GM13976 (cell line): ENCODE data around the gene WNT7B.

Experiments
- DNase-seq: peaks from one replicate; pipeline ENCODE4 v3.0.0; 2012; ENCODE audit warnings: low spot score
- in situ Hi-C: fragments of 300-500 bp; cut with MboI; formaldehyde crosslinking; loops from one replicate; pipeline ENCODE4 v1.12.0; 2022; ENCODE audit warnings: low sequenced_read_pairs, mixed read lengths, inconsistent platforms; ENCODE audit not compliant: unreplicated experiment
- TF ChIP-seq, protein P1 (sequence below): IDR thresholded peaks from 2 replicates; pipeline ENCODE4 v1.5.1; 2012; ENCODE audit warnings: borderline replicate concordance, mild to moderate bottlenecking; ENCODE audit not compliant: insufficient read depth; ENCODE audit errors: extremely low read depth, missing control alignments, control extremely low read depth

The WNT7B gene

DNA sequence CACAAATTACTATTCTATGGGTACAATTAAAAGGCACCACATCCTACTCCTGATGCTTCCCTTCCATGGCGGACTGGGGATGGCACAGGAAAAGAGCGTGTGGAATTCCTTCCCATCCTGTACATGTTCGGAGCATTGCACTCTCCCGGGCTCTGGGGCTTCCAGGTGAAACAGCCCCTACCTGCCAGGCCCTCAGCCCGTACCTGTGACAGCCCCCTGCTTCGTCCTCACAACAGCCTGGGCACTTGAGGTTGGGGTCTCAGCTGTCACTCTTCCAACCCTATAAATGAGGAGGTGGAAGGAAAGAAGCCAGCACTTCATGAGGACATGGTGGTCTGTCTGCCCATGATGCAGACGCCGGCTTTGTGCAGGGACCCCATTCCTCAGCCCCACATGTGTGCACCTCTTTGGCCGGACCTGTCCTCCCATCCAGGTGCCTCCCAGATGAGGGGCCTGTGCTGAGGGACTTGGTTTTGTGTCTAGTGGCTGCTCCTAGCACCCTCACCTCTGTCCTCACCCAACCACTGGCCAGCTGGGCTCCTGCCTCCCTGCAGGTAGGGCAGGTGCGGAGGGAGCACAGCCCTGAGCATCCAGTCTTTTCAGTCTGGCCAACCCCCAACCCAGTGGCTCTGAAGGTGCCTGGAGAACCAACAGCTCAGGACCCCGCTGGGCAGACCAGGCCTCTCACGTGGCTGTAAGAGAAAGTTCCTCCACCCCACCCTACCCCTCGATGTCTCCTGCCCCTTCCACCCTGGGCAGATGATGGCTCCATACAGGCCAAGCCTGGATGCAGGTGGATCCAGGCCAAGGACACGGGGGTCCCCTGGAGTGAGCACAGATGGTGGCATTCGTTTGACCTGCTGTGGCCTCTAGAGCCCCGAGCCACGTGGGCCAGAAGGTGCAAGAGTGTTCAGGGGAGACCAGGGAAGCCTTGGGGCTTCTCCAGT is 23.4 kb upstream of the WNT7B start:
- in situ Hi-C loops, result loop anchor here (25.0 kb wide), 1 partner anchor 312 kb away; no protein-coding TSS in a partner anchor
- DNase-seq, result no peak
- TF ChIP-seq, protein P1, sequence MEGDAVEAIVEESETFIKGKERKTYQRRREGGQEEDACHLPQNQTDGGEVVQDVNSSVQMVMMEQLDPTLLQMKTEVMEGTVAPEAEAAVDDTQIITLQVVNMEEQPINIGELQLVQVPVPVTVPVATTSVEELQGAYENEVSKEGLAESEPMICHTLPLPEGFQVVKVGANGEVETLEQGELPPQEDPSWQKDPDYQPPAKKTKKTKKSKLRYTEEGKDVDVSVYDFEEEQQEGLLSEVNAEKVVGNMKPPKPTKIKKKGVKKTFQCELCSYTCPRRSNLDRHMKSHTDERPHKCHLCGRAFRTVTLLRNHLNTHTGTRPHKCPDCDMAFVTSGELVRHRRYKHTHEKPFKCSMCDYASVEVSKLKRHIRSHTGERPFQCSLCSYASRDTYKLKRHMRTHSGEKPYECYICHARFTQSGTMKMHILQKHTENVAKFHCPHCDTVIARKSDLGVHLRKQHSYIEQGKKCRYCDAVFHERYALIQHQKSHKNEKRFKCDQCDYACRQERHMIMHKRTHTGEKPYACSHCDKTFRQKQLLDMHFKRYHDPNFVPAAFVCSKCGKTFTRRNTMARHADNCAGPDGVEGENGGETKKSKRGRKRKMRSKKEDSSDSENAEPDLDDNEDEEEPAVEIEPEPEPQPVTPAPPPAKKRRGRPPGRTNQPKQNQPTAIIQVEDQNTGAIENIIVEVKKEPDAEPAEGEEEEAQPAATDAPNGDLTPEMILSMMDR, result no peak

DNA sequence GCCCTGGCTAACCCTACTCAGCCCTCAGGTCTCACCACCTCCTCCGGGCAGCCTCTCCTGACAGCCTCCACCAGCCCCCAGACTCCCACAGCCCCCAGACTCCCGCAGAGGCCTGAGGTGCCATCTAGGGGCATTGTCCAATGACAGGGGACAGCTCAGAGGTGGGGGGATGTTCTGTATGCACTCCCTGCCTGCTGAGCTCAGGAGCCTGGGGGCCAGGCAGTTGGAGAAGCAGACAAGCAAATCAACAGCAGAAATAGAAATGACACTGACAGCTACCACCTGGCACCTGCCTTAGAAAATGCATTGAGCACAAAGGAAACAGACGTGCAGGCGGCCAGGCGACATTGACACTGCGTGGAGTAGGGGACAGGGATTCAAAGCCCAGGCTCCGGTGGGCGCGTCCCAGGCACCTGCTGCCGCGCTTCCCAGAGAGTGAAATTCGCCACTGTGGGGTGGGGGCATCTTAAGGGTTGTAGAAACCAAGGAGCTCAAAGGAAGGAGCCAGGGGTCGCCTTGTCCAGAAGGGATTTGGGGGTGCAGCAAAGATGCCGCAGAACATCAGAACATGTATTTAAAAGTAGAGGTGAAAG is 22.5 kb upstream of the WNT7B start:
- in situ Hi-C loops, result no loop called here
- no peak for DNase-seq
- TF ChIP-seq, protein P1, result no peak

DNA sequence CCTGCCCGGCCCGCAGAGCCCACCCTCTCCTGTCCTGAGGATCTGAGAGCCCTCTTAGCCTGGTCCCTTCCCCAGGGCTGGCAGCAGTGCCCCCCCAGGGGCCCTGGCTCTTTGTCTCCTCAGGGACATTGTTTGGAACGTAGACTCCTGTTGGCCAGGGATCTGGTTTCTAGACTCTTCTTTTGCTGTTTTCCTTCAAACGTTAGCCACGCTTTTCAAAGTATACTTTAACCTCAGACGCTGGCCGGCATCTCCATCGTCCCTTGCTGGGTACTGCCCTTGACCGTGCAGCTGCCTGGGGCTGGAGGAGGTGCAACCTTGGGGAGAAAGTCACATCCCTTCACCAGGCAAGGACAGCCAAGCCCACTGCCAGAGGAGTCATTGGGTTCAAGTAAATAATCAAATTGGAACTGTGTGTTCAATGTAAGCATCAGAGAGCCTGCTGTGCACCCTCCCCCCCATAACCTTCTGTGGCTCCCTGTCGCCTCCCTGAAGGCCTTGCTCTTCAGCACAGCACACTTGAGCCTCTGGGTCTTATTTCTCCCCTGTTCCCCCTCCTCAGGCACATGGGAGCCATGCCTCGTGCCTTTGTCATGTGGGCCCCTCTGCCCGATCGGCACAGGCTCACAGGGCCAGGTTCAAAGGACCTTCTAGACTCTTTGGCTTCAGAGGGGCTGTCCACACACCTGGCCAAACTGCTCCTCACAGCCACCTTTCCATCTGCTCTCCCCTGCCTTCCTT is 21.8 kb upstream of the WNT7B start:
- DNase-seq, result no peak
- TF ChIP-seq, protein P1, result no peak
- in situ Hi-C loops, result no loop called here

DNA sequence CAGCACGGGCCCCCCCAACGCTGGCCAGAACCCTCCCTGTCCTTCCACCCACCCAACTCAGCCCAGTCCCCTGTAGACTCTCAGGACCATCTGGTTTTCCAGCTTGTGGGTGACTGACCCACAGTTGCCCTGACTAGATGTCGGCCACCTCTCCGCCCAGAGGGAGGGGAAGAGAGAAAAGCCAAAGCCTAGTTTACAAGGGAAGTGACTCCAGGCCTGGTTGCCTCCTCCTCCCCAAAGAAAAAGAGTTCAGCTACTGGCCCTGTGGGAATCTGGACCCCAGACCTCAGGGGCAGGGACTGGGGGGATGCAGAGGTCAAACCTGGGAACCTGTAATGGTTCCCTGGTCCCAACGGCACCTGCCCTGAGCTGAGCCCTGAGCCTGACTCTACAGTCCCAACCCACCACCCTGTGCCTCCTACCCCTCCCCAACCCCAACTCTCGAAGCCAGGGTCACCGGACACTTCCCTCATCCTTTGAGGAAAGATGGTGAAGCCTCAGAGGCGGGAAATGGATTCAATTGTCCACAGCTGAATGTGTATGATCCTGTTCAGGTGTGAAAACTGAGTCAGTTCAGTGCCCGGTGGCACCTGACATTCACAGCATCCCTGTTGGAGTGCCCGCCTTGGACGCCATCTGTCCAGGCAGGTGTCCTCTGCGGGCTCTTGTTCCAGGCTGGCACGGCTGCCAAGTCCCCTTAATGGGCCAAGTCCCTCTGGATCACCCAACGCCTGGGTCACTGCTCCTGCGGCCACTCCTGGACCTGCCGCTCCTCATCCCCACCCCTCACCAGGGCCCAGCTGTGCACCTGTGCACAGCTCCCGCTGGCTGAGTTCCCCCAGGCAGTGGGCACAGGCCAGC is 21.0 kb upstream of the WNT7B start:
- TF ChIP-seq, protein P1, result no peak
- in situ Hi-C loops, result no loop called here
- DNase-seq, result no peak

DNA sequence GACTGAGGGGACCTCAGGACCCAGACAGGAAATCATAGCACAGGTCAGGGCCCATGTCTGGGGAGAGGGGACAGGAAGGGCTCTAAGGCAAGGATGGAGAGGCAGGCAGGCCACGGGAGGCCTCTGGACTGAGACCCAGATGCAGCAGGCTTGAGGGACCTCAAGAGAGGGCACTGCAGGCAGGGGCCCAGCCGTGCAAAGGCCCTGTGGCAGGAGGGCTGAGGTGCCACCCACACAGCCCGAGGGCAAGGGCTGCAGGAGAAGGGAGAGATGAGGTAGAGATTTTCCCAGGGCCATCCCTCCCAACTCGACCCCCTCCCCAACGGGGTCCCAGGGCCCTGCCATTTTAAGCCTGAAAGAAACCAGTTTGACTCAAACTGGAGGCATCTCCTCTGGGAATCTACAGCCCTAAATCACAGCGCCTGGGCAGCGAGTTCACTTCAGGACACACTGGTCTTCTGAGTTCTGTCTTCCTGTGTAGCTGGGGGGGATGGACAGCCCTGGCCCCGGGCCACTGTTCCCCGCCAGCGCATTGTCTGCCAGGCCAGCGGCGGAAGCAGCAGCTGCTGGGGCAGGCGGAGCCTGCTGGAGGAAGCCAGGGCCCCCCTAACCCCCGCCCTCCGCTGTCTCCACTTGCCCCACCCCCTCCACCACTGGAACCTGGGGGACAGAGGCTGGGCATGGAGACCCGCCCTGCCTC is 20.3 kb upstream of the WNT7B start:
- DNase-seq, result no peak
- in situ Hi-C loops, result no loop called here
- TF ChIP-seq, protein P1, result no peak
